ENCODE results near the gene PARP11.

The PARP11 gene

GRCh38 chr12:3885277-3886094, 12.3 kb upstream of the PARP11 start:
- TF ChIP-seq SIN3A (IDR thresholded peaks at IDR 0.05; ENCODE audit: borderline replicate concordance, insufficient read depth, low read length) (no peak), POLR2AphosphoS5 (IDR thresholded peaks at IDR 0.05; ENCODE audit: low read depth, low read length) (no peak), TAF1 (IDR thresholded peaks at IDR 0.05; ENCODE audit: borderline replicate concordance, insufficient read depth, low read length) (no peak), FOXP2 (optimal IDR thresholded peaks at IDR 0.05; ENCODE audit: borderline replicate concordance, extremely low read depth, extremely low read length, insufficient read depth) (no peak)
- TF ChIP-seq, protein P1, sequence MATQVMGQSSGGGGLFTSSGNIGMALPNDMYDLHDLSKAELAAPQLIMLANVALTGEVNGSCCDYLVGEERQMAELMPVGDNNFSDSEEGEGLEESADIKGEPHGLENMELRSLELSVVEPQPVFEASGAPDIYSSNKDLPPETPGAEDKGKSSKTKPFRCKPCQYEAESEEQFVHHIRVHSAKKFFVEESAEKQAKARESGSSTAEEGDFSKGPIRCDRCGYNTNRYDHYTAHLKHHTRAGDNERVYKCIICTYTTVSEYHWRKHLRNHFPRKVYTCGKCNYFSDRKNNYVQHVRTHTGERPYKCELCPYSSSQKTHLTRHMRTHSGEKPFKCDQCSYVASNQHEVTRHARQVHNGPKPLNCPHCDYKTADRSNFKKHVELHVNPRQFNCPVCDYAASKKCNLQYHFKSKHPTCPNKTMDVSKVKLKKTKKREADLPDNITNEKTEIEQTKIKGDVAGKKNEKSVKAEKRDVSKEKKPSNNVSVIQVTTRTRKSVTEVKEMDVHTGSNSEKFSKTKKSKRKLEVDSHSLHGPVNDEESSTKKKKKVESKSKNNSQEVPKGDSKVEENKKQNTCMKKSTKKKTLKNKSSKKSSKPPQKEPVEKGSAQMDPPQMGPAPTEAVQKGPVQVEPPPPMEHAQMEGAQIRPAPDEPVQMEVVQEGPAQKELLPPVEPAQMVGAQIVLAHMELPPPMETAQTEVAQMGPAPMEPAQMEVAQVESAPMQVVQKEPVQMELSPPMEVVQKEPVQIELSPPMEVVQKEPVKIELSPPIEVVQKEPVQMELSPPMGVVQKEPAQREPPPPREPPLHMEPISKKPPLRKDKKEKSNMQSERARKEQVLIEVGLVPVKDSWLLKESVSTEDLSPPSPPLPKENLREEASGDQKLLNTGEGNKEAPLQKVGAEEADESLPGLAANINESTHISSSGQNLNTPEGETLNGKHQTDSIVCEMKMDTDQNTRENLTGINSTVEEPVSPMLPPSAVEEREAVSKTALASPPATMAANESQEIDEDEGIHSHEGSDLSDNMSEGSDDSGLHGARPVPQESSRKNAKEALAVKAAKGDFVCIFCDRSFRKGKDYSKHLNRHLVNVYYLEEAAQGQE (IDR thresholded peaks at IDR 0.05; ENCODE audit: insufficient read depth in 1 of 2, low read depth in 2 of 2, low read length in 2 of 2): no peak

DNA sequence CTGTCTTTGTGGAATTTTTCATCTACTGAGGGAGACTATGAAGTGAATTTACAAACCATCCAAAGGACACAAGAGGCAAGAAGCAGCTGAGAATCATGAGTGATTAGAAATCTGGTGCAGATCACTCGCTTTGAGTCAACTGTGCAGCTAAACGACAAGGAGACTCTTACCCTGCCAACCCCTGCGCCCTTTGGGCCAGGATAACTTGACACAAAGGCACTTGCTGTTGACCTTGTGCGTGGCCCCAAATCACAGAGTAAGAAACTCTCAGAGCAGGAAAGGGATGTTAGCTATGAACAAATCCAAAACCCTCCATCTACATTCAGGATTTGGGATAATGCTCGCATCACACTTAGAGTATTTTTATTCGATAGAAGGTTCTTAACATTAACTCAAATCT, 11.5 kb upstream of the PARP11 start:
- TF ChIP-seq FOXP2 (optimal IDR thresholded peaks at IDR 0.05; ENCODE audit: borderline replicate concordance, extremely low read depth, extremely low read length, insufficient read depth): no peak
- no peak for TF ChIP-seq TAF1 (IDR thresholded peaks at IDR 0.05; ENCODE audit: borderline replicate concordance, insufficient read depth, low read length)
- TF ChIP-seq POLR2AphosphoS5 (IDR thresholded peaks at IDR 0.05; ENCODE audit: low read depth, low read length): no peak
- TF ChIP-seq, protein P1 (IDR thresholded peaks at IDR 0.05; ENCODE audit: insufficient read depth in 1 of 2, low read depth in 2 of 2, low read length in 2 of 2): no peak
- TF ChIP-seq SIN3A (IDR thresholded peaks at IDR 0.05; ENCODE audit: borderline replicate concordance, insufficient read depth, low read length): no peak

GRCh38 chr12:3882896-3883564, 9.8 kb upstream of the PARP11 start:
- TF ChIP-seq, protein P1 (IDR thresholded peaks at IDR 0.05; ENCODE audit: insufficient read depth in 1 of 2, low read depth in 2 of 2, low read length in 2 of 2): no peak
- TF ChIP-seq TAF1 (IDR thresholded peaks at IDR 0.05; ENCODE audit: borderline replicate concordance, insufficient read depth, low read length) (no peak), SIN3A (IDR thresholded peaks at IDR 0.05; ENCODE audit: borderline replicate concordance, insufficient read depth, low read length) (no peak), POLR2AphosphoS5 (IDR thresholded peaks at IDR 0.05; ENCODE audit: low read depth, low read length) (no peak), FOXP2 (optimal IDR thresholded peaks at IDR 0.05; ENCODE audit: borderline replicate concordance, extremely low read depth, extremely low read length, insufficient read depth) (no peak)

GRCh38 chr12:3882406-3882805, 9.2 kb upstream of the PARP11 start:
- no peak for TF ChIP-seq SIN3A (IDR thresholded peaks at IDR 0.05; ENCODE audit: borderline replicate concordance, insufficient read depth, low read length)

DNA sequence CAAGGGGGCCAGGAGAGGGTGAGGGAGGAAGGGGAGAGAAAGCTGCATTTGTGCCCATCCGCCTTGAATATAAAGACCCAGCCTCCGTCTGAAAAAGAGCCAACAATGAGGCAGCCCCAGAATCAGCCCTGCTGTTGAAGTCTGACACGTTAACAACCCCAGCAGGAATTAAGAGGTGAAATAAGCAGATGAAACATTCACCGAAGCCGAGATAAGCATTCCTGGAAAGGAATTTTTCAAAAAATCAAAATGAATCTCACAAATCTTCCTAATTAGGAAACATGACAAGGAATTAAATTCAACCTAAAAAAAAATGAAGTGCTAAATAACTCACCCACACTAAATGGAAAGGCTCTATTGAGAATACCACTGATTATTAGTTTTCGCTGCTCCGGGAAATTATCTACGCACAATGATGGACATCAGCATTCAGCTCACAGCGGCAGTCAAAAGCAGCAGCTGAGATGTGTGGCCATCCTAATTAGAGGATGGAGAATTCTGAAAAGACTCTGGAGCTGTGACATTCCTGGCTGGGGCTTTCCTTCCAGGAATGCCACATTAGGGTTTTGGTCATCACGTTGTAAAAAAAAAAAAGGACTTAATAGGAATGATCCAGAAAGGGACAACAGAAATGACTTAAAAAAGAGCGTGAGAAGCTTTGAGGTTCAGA, 8.2 kb upstream of the PARP11 start:
- TF ChIP-seq POLR2AphosphoS5 (IDR thresholded peaks at IDR 0.05; ENCODE audit: low read depth, low read length): no peak
- TF ChIP-seq, protein P1 (IDR thresholded peaks at IDR 0.05; ENCODE audit: insufficient read depth in 1 of 2, low read depth in 2 of 2, low read length in 2 of 2): no peak
- no peak for TF ChIP-seq FOXP2 (optimal IDR thresholded peaks at IDR 0.05; ENCODE audit: borderline replicate concordance, extremely low read depth, extremely low read length, insufficient read depth)
- TF ChIP-seq SIN3A (IDR thresholded peaks at IDR 0.05; ENCODE audit: borderline replicate concordance, insufficient read depth, low read length): no peak
